ENCODE results near the gene TMPRSS6. TPM values are rescaled to one million over a fixed set of nuclear protein-coding genes. Genes with fewer than 3 reads are reported as not detected.

Gene TMPRSS6
- total and polyA plus RNA-seq, 8 donors = 0.25 to 1.5 (median 0.46) TPM; not detected in 4

DNA sequence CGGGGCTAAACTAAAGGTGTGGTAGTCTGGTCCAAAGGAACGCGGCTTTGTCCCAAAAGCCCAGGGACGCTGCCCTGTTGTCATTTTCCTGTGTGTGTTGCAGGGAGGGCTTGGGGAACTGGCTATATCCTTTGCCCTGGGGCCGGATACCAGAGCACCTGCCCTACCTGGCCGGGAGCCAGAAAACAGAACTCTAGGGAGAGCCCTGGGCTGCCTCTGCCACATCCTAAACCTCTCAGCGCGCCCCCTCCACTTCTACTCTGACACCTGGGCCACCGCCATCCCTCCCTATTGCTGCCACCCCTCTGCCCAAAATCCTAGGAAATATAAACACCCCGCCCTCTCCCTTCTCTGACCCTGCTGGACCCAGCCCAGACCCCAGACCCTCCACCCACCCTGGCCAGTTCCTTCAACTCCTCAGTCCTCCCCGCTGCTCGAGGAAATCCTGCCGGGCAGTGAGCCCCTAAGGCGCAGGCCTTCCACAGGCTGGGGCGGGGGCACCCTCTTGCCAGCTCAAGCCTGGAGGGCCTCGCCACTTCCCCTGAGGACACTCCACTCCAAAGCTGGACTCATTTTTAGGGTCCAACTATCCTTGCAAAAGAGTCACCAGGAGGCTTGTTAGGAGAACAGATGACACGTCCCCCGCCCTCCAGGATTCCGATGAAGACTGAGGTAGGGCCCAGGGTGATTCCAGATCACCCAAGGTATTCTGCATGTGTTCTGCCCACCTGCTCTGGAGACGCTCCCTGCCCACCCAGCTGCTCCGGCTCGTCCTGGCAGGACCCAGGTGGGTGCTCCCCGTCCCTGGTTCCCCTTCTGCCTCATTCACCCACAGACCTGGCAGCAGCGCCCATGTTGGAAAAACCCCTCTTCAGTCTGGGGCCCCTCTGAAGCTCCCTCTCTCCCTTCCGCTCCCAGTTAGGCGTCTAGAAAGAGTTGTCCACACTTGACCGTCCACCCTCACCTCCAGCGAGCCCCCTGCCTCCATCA is 45.8 kb downstream of the TMPRSS6 start:
- Histone ChIP-seq H3K4me3 (no peak overlapping the region), H3K27me3 (peaks cover 0 to 37% (median 13%) of the 10 kb centered on the region in 3 donors), H3K9me3 (no peaks in the 10 kb centered on the region), H3K36me3 (peaks cover 0 to 38% (median 32%) of the 10 kb centered on the region in 4 donors), H3K27ac (no peak overlapping the region), H3K4me1 (peaks cover 0 to 2% (median 1%) of the 10 kb centered on the region in 4 donors)
- peak in 1 of 2 donors; percentile 80 for DNase-seq
- TF ChIP-seq, protein P1, sequence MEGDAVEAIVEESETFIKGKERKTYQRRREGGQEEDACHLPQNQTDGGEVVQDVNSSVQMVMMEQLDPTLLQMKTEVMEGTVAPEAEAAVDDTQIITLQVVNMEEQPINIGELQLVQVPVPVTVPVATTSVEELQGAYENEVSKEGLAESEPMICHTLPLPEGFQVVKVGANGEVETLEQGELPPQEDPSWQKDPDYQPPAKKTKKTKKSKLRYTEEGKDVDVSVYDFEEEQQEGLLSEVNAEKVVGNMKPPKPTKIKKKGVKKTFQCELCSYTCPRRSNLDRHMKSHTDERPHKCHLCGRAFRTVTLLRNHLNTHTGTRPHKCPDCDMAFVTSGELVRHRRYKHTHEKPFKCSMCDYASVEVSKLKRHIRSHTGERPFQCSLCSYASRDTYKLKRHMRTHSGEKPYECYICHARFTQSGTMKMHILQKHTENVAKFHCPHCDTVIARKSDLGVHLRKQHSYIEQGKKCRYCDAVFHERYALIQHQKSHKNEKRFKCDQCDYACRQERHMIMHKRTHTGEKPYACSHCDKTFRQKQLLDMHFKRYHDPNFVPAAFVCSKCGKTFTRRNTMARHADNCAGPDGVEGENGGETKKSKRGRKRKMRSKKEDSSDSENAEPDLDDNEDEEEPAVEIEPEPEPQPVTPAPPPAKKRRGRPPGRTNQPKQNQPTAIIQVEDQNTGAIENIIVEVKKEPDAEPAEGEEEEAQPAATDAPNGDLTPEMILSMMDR (IDR thresholded peaks at IDR 0.05) = no peak
- TF ChIP-seq EP300 (IDR thresholded peaks at IDR 0.05) (no peak), POLR2AphosphoS5 (IDR thresholded peaks at IDR 0.05) (no peak), POLR2A (IDR thresholded peaks at IDR 0.05) (no peak)
- WGBS, 5 donors = 67 to 77% (median 75%) methylated on average over 28 of the region's 28 CpGs
- intact Hi-C loops (cut with DNase I; ENCODE audit: low total_unique reads) = no loop called here

DNA sequence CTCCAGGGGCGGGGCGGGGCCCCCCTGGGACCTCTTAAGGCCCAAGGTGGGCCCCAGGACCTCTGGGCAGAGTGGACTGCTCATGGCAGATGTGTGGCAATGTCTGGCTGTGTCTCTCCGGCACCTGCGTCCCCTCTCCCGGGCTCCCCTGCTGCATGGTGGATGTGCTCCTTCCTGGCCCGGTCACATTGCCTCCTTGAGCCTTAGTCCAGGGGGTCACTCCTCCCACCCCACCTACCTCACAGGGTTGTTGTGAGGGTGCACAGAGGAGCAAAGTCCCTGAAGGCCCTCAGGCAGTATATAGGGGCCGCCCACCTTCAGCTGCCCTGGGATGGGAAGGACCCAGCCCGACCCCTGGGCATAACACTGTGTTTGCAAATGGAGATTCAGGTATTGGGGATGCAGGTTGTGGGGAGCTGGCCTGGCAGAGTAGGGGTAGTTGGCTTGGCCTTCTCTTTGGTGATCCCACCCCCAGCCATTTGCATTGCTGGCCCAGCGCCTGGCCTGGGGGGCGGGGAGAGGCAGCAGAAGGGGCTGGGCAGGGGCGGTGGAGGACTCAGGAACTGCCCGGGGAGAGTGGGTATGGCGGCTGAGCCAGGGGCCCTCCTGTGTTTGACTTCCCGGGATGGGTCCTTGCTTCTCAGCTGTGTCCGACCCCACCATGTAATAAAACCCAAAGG is 46.7 kb downstream of the TMPRSS6 start:
- TF ChIP-seq EP300 (IDR thresholded peaks at IDR 0.05) (no peak), POLR2A (IDR thresholded peaks at IDR 0.05) (no peak), POLR2AphosphoS5 (IDR thresholded peaks at IDR 0.05) (no peak)
- TF ChIP-seq, protein P1 (IDR thresholded peaks at IDR 0.05) = no peak
- intact Hi-C loops (cut with DNase I; ENCODE audit: low total_unique reads) = no loop called here
- Histone ChIP-seq H3K27me3 (peaks cover 0 to 29% (median 4%) of the 10 kb centered on the region in 3 donors), H3K27ac (no peak overlapping the region), H3K4me3 (no peak overlapping the region), H3K36me3 (peaks cover 4 to 47% (median 41%) of the 10 kb centered on the region in 4 donors), H3K9me3 (no peaks in the 10 kb centered on the region), H3K4me1 (no peaks in the 10 kb centered on the region)
- 61 to 75% (median 64%) methylated on average over 12 to 15 of the region's 15 CpGs for WGBS, 5 donors
- DNase-seq = no peak

DNA sequence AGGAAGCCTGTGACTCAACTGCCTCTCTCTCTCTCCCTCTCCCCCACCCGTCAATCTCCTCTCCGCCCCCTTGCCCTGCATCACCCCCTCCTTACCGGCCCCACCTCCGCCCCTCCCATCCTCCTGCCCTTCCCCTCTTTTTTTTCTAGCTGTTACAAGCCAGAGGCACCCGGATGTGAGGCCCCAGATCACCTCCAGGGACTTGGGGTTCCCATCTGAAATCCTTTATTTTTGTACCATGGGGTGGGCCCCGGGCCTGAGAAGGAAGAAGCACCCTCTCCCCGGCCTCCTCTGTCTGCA is 47.2 kb downstream of the TMPRSS6 start:
- intact Hi-C loops (cut with DNase I; ENCODE audit: low total_unique reads) = no loop called here
- 38 to 55% (median 51%) methylated on average over 7 of the region's 7 CpGs for WGBS, 5 donors
- peaks cover 8 to 52% (median 46%) of the 10 kb centered on the region in 4 donors for H3K36me3 ChIP-seq
- H3K4me1 ChIP-seq = no peaks in the 10 kb centered on the region
- no peaks in the 10 kb centered on the region for H3K9me3 ChIP-seq
- no peak overlapping the region for H3K27ac ChIP-seq
- no peak overlapping the region for H3K4me3 ChIP-seq
- peaks cover 0 to 23% (median 0%) of the 10 kb centered on the region in 3 donors for H3K27me3 ChIP-seq
- peak in 1 of 2 donors; percentile 51 for DNase-seq
- TF ChIP-seq POLR2A (IDR thresholded peaks at IDR 0.05) = no peak
- TF ChIP-seq POLR2AphosphoS5 (IDR thresholded peaks at IDR 0.05) = no peak
- TF ChIP-seq EP300 (IDR thresholded peaks at IDR 0.05) = no peak
- TF ChIP-seq, protein P1 (IDR thresholded peaks at IDR 0.05) = no peak

DNA sequence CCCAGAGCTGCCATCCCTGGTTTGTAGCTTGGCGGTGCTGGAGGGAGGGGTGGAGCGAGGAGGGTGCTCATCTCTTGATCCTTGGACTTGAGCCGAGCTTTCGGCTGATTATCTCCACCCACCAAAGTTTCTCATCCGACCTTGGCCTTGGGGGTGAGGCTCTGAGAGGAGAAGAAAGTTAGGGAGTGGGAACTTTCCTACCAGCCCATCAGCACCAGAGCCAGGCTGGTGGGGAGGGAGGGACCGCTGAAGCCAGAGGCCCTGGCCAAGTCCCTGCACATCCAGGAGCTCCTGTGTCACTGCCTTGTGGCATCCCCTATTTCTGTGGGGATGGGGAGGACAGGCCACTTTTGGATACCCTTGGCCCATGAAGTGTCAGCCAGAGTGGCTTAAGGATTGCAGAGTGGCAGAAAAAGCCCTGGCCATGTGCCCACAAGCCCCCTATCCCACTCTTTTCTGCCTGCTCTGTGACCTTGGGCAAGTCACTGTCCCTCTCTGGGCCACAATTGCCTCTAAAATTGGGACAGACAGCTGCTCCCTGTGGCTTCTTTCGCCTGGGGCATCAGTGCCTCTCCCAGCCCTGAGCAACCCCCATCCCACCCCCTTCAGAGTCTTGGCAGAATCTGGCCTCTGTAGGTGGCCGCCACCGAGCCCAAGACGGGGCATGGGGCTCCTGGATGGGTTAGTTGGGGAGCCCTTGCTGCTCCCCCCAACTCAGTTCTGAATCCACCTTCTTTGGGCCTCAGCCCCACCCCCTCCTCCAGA is 47.7 kb downstream of the TMPRSS6 start:
- peaks cover 8 to 58% (median 51%) of the 10 kb centered on the region in 4 donors for H3K36me3 ChIP-seq
- H3K9me3 ChIP-seq = no peaks in the 10 kb centered on the region
- intact Hi-C loops (cut with DNase I; ENCODE audit: low total_unique reads) = no loop called here
- TF ChIP-seq POLR2AphosphoS5 (IDR thresholded peaks at IDR 0.05) = no peak
- TF ChIP-seq, protein P1 (IDR thresholded peaks at IDR 0.05) = no peak
- no peak for TF ChIP-seq POLR2A (IDR thresholded peaks at IDR 0.05)
- no peak for TF ChIP-seq EP300 (IDR thresholded peaks at IDR 0.05)
- H3K4me1 ChIP-seq = no peaks in the 10 kb centered on the region
- H3K4me3 ChIP-seq = no peak overlapping the region
- H3K27me3 ChIP-seq = peaks cover 0 to 18% (median 0%) of the 10 kb centered on the region in 3 donors
- H3K27ac ChIP-seq = no peak overlapping the region
- DNase-seq = no peak
- 81 to 91% (median 84%) methylated on average over 9 to 10 of the region's 10 CpGs for WGBS, 5 donors

Data from stomach (tissue), 9 donors.